Amygdala (tissue), 56 donors: Measurements from ENCODE around the gene ADGRA3.
A peak's percentile ranks its signal among the peaks of the same experiment; 100 is the strongest.

Experiments used
- DNase-seq, 56 donors: peaks; one replicate each; lab custom pipeline; 2025; lab: John Stamatoyannopoulos, UW

ADGRA3 gene, protein sequence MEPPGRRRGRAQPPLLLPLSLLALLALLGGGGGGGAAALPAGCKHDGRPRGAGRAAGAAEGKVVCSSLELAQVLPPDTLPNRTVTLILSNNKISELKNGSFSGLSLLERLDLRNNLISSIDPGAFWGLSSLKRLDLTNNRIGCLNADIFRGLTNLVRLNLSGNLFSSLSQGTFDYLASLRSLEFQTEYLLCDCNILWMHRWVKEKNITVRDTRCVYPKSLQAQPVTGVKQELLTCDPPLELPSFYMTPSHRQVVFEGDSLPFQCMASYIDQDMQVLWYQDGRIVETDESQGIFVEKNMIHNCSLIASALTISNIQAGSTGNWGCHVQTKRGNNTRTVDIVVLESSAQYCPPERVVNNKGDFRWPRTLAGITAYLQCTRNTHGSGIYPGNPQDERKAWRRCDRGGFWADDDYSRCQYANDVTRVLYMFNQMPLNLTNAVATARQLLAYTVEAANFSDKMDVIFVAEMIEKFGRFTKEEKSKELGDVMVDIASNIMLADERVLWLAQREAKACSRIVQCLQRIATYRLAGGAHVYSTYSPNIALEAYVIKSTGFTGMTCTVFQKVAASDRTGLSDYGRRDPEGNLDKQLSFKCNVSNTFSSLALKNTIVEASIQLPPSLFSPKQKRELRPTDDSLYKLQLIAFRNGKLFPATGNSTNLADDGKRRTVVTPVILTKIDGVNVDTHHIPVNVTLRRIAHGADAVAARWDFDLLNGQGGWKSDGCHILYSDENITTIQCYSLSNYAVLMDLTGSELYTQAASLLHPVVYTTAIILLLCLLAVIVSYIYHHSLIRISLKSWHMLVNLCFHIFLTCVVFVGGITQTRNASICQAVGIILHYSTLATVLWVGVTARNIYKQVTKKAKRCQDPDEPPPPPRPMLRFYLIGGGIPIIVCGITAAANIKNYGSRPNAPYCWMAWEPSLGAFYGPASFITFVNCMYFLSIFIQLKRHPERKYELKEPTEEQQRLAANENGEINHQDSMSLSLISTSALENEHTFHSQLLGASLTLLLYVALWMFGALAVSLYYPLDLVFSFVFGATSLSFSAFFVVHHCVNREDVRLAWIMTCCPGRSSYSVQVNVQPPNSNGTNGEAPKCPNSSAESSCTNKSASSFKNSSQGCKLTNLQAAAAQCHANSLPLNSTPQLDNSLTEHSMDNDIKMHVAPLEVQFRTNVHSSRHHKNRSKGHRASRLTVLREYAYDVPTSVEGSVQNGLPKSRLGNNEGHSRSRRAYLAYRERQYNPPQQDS (N-terminal part only)

DNA sequence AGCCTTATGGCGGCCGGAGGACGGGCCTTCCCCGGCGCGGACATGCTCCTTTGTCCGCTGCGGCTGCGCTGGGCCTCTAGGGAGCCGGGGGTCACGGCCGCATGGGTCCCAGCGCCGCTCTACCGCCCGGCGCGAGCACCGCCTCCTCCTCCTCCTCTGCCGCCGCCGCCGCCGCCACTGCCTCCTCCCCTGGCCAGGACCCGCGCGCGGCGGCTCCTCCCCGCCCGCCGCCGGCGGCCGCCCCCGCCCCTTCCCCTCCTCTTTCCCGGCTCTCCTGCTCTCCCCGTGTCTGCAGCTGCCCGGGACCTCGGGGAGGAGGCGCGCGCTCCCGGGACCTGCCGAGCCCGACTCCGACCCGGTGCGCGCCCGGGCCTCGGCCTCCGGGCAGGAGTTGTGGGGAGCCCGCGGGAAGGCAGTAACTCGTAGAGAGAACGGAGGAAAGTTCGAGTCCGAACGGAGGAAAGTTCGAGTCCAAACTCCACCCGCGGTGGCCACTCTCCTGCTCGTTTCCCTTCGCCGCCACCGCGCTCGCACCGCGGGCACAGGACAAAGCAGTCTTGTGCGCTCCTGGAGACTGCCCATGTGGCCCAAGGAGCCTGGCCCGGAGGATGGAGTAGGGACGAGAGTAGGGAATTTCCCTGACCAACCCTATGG lies at the start of gene ADGRA3:
Gene ADGRA3 (minus strand): TSS at position 179 of the 654 bp plus-strand sequence. CDS start 282 bp downstream, outside the sequence.
- peak in 47 of 56 donors; percentile 6 to 70 (median 35) for DNase-seq

DNA sequence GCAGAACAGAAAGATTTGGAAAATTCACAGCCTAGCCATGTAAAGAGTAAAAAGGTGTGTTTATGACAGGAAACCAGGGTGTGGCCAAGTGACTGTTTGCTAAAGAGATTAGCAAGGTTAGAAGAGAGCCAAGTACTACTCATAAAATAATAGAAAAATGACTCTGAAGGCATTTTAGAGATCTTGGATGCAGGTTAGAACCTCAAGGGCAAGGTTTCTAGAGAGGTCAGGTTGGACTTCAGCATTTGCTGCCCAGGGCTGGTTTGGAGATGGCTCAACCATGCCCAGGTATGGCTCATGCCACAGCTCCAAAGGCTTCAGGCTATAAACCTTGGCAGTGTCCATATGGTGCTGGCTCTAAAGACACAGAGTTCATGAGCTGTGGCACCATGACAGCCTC lies 40.6 kb upstream of the ADGRA3 start:
- no peak for DNase-seq

DNA sequence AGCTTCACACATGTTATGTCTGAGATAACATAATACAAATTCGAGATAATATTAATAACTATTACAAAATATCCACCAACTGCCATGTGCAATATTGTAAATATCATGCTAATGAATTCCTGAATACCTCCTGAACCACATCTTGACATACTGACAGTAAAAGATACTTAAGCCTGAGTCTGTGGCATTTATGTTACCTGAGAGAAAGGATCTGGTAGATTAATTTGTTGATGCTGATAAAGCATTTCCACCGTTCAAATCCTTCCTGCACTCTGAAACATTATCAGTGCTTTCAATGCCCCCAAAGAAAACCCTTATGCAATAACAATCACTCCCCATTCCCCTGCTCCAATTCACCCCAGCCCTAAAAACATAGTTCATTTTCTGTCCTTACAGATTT lies 38.8 kb upstream of the ADGRA3 start:
- DNase-seq, result no peak

DNA sequence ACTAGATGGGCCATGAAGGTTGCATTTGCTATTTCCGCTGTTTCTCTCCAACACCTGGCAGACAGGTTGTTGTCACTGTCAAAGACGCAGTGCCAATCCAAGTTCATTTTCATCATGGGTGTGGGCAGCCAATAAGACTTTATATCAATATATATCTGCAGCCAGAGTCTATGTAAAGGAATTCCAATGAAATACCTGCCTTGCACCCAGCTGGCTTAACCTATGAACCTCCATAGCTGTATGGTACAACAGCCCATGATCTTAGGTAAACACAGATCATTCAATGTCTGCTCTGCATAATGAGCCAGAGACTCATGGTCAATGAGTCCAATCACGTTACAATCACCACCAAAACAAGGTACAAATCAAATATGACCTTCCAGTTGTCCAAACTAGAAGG lies 37.7 kb upstream of the ADGRA3 start:
- no peak for DNase-seq

DNA sequence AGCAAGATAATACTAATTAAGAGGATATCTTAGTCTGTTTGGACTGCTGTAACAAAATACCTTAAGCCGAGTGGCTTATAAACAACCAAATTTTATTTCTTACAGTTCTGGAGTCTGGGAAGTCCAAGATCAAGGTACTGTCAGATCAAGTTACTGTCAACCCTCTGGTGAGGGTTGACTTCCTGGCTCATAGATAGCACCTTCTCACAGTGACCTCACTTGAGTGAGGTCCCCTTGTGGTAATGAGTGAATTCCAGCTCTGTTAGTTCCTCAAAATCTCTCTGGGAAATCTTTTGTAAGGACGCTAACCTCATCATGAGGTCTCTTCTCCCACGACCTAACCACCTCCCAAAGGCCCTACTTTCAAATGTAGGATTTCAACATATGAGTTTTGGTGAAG lies 36.9 kb upstream of the ADGRA3 start:
- no peak for DNase-seq

DNA sequence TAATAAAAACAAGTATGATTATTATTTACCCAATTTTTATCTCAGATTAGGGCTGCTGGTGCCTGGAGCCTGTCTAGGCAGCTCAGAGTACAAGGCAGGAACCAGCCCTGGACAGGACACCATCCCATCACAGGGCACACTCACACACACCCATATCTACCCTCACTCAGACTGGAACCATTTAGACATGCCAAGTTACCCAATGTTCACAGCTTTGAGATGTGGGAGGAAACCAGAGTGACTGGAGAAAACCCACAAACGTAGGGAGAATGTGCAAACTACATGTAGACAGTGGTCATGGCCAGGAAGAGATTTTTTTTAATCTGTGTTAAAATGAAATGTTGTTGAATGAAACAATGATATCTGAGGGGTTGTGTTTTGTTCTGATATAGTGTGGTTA lies 35.7 kb upstream of the ADGRA3 start:
- no peak for DNase-seq

DNA sequence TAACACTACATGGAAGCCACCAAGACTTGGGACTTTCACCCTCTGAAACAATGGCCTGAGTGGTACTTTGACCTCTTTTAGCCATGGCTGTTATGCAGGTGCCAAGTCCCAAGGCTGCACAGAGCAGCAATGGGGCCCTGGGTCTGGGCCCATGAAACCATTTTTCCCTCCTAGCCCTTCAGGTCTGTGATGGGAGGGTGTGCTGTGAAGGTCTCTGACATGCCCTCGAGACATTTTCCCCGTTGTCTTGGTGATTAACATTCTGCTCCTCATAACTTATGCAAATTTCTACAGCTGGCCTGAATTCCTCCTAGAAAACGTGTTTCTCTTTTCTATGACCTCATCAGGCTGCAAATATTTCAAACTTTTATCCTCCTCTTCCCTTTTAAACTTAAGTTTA lies 30.4 kb upstream of the ADGRA3 start:
- no peak for DNase-seq

DNA sequence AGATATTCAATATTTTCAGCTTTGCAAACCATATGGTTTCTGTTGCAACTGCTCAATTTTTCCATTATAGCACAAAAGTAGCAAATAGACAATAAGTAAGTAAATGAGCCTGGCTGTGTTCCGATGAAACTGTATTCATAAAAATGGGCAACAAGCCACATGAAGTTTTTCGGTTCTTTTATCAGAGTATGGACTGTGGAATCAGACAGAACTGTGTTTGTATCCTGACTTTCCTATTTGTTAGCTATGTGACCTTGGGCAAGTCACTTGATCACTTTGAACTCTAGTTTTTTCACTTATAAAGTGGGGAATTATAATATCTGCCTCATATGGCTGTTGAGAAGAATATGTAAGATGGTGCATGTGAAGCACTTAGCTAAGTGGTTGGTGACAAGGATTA lies 23.4 kb upstream of the ADGRA3 start:
- DNase-seq, result no peak

DNA sequence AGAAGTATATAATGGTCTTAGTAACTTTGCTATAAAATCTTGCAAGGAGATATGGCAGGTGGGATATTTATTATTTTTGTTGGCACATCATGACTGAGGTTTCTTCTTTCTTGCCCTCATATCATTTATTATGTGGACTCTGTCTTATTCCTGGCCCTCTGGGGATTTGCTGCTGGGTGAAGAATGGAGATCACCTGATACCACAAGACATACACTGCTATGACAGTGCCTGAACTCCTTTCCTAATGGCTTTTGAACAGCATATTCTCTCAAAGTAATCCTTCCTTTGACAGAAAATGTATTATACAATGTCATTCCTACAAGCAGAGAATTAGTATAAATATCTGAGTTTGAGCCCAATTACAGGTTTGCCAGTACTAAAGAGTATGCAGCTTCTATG lies 22.0 kb upstream of the ADGRA3 start:
- DNase-seq, result no peak

DNA sequence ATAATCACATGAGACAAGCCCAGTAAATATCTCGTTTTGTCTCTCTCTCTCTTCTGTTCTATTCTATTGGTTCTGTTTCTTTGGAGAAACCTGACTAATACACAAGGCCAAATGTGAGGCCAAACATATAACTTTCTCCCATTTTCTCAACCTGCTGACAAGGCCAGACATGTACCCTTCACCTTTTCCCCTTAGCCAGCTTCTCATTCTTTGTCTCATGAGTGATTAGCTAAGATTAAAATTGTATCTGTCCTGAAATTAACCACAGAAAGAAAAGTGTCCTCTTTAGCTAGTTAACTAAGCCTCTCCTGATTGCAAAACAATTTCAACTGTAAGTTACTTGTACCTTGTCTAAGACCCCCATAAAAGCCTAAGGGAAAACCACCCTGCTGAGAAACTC lies 18.5 kb upstream of the ADGRA3 start:
- DNase-seq, result no peak

DNA sequence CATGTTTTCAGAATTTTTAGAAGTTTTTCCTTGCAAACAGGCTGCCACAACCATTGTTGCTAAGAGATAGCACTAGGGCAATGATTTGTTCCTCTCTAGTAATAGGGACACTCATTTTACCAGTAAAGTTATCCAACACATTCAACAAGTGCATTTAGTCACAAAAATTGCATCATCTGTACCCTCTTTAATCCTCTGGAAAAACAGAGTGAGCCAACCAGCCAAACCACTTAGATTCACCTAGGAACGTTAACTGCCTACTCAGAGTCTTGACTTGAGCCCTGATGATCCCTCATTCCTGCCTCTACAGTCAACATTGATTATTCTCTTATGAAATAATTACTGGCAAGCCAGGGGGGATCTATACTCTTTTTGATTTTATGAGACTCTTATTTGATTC lies 17.0 kb upstream of the ADGRA3 start:
- DNase-seq, result no peak

DNA sequence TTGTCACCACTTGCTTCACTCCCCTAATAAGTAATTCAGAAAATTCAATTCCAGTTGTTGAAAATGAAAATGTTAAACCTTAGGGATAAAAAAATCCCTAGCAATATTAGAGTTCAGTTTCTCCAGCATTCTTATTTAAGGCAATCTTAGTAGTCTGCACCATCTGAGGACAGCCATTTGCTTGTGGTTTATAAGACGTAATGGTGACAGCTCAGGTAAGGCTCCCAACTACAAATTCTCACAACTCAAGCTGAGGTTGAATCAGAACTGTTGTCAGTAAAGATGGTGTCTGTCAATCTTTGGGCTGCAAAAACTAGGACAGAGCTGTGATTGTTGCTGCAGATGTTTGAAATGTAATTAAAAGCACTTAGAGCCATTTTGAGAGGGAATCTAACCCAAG lies 16.3 kb upstream of the ADGRA3 start:
- no peak for DNase-seq

DNA sequence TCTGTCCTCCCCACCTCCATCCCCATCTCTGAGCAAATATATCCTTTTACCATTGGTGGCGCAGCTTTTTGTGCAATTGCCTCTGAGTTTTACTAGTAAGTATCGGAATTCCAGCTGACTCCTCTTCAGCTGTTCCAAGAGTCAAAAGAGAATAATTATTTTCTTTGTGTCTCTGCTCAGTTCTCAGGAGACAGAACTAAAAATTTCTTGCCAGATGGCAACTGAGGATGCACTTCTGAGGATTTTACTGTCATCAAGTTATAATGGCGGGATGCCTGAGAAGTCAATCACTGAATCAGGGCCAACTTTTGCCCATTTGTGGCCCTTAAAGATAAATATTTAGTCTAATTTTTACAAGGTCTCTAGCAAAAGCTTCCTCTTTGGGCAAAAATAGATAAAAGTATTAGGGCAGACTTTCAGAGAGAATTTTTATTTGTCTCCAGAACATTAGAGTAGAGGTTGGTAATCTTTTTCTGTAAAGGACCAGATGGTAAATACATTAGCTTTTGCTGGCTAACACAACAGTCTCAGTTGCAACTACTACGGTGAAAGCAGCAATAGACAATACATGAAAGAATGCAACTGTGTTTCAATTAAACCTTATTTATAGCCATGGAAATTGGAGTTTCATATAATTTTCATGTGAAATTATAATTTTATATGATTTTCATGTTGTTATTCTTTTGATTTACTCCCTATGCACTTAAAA lies 15.6 kb upstream of the ADGRA3 start:
- DNase-seq, result peak in 3 of 56 donors; percentile 1 to 5 (median 4)

DNA sequence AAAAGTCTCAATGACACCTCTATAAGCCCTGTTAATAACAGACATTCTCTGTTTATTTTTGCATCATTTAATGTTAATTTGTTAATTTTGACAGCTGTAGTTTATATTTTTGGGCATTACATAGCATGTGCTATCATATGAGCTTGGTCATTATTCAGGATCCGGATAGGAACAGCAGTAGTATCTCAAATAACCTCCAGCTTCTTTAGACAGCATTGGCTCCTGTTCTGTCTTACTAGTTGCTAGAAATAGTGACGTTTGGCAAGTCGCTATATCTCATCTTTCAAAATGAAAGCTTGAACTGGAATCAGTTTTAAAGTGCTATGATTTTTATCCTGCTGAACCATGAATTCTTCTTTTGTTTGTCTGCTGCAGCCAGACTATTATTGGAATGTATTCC lies 9.0 kb upstream of the ADGRA3 start:
- DNase-seq, result no peak

DNA sequence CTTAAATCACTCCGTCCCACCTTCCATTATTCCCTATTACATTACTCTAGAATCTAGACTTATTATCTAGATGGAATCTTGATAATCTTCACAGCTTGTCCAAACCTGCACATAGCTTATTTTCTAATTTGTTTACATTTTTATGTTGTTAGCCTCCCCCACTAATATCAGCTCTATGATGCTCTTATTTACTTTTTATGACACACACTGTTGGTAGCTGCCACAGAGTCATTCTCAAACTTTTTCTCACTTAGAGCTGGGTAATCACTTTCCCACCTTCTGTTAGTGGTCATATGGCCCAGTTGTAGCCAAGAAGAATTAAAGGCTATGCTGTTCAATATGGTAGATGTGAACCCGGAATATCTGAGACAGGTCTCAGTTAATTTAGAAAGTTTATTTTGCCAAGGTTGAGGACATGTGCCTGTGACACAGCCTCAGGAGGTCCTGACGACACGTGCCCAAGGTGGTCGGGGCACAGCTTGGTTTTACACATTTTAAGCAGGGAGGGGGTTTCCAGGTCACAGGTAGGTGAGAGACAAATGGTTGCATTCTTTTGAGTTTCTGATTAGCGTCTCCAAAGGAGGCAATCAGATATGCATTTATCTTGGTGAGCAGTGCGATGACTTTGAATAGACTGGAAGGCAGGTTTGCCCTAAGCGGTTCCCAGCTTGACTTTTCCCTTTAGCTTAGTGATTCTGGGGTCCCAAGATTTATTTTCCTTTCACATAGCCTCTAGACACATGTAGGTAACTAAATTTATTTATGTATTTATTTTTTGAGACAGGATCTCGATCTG lies 7.0 kb upstream of the ADGRA3 start:
- DNase-seq, result no peak

DNA sequence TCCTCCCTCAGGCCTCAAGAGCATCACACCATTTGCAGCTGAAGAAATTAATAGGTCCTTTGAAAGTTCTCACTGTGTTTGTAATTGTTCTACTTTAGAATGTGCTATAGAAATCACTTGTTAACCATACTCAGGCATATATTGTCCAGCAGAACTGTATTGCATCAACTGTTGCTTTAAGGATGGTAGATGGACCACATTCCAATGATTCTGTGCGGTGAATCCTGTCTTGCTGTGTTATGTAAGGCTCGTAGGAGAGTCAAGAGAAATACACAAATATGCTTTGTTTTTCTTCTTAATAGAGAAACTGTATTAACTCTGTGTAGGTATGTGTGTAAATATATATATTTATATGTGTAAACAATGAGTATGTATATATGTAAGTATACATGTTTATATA lies 6.3 kb upstream of the ADGRA3 start:
- no peak for DNase-seq

DNA sequence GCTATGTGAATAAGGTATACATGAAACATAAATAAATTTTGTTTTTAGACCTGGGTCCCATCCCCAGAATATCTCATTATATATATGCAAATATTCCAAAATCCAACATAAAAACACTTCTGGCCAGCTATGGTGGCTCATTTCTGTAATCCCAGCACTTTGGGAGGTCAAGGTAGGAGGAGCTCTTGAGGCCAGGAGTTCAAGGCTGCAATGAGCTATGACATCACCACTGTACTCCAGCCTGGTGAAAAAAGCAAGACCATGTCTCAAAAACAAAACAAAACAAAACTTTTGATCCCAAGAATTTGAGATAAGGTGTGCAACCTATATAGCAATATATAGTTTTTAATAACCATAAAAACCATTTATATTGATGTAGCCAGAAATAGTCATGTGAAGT lies 5.4 kb upstream of the ADGRA3 start:
- no peak for DNase-seq

DNA sequence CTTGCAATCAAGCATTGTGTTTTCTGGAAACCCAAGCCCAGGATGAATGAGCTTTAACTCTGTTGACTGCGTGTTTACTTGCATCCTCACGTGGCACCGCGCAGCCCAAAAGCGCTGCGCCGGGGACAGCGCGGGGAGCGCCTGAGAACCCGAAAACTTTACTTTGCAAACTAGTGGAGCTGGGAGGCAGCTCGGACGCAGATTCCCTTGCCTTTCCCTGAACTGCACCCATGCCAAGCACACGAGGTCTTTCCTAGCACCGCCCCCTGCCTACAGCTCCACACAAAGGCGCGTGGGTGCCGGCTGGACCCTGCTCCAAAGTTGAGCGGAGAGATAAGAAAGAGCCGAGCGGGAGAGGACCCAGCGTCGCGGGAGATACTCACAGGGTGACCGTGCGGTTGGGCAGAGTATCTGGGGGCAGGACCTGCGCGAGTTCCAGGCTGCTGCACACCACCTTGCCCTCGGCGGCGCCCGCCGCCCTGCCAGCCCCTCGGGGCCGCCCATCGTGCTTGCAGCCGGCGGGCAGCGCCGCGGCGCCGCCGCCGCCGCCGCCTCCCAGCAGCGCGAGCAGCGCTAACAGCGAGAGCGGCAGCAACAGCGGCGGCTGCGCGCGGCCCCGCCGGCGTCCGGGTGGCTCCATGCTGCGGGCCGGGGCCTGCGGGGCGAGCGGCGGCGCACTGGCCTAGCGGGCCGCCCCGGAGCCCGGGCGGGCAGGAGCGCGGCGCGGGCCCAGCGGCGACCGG lies 550 bp downstream of the ADGRA3 start:
- DNase-seq, result peak in 44 of 56 donors; percentile 2 to 64 (median 24)
